Sigmoid colon (tissue), 4 donors: ENCODE measurements around the gene C6orf120.

Experiments used
- CTCF ChIP-seq, 4 experiments: fragments of 450-650 bp in 3 of 4; fragments of 200-600 bp in 1 of 4; IDR thresholded peaks; one replicate each; pipeline ENCODE4 v1.5.1; 2016 to 2019; ENCODE audit warnings: antibody characterized with exemption in 4 of 4, mild to moderate bottlenecking in 3 of 4, moderate library complexity in 2 of 4
- EP300 ChIP-seq, 4 donors: sonication (generic); formaldehyde crosslinking; IDR thresholded peaks; one replicate each; pipeline ENCODE4 v1.6.1; 2017; ENCODE audit warnings: antibody characterized with exemption in 4 of 4
- POLR2A ChIP-seq, 2 donors: fragments of 450-650 bp; IDR thresholded peaks; one replicate each; pipeline ENCODE4 v1.6.1; 2016; ENCODE audit warnings: antibody characterized with exemption in 2 of 2, mild to moderate bottlenecking in 2 of 2, moderate library complexity in 2 of 2
- POLR2AphosphoS5 ChIP-seq, 4 donors: sonication (generic); formaldehyde crosslinking; IDR thresholded peaks; one replicate each; pipeline ENCODE4 v1.6.1; 2017; ENCODE audit warnings: antibody characterized with exemption in 4 of 4

- TF ChIP-seq EP300 (IDR thresholded peaks at IDR 0.05) (no peak), CTCF (IDR thresholded peaks at IDR 0.05) (no peak), POLR2A (IDR thresholded peaks at IDR 0.05) (no peak), POLR2AphosphoS5 (IDR thresholded peaks at IDR 0.05) (no peak)
These were observed 37.1 kb downstream of the C6orf120 start for GRCh38 chr6:169738976-169739529.
